ENCODE results near the gene RNF181.
"Not testable (repeated sequence)": the region's sequence is repeated elsewhere in the genome, so short reads cannot be mapped to it uniquely, and the experiment has no call there.

RNF181 gene

GRCh38 chr2:85557130-85557529 lies 38.4 kb upstream of the RNF181 start:
- no peak overlapping the region for H4K91ac ChIP-seq (ENCODE audit: low read length)
- no peak overlapping the region for H4K8ac ChIP-seq (ENCODE audit: low read length)
- DNase-seq, result no peak
- H3K18ac ChIP-seq (ENCODE audit: low read depth in 1 of 2, low read length in 2 of 2), result no peak overlapping the region
- no peak overlapping the region for H3K4me3 ChIP-seq (ENCODE audit: insufficient read depth in 1 of 2, low read depth in 1 of 2, low read length in 2 of 2)
- H2AFZ ChIP-seq (ENCODE audit: low read depth, low read length), result no peak overlapping the region
- H3K9ac ChIP-seq (ENCODE audit: low read length), result no peak overlapping the region
- 90% methylated on average over 4 of the region's 5 CpGs for WGBS
- H2BK120ac ChIP-seq (ENCODE audit: low read depth, low read length), result no peak overlapping the region
- no peak overlapping the region for H3K14ac ChIP-seq (ENCODE audit: low read length in 2 of 2)
- H3K4me1 ChIP-seq (ENCODE audit: control insufficient read depth, insufficient read depth, low read depth, low read length), result peaks cover 6% of the 10 kb centered on the region
- no peak overlapping the region for H2BK5ac ChIP-seq (ENCODE audit: low read depth, low read length, poor library complexity, severe bottlenecking)
- no peaks in the 10 kb centered on the region for H3K27me3 ChIP-seq (ENCODE audit: control insufficient read depth in 1 of 2, insufficient read depth in 1 of 2, low read length in 2 of 2)
- H2AK5ac ChIP-seq (ENCODE audit: low read length, severe bottlenecking), result no peak overlapping the region
- no peak overlapping the region for H3K23ac ChIP-seq (ENCODE audit: low read length in 2 of 2)
- H3K4ac ChIP-seq (ENCODE audit: low read depth in 1 of 2, low read length in 2 of 2), result no peak overlapping the region
- no peak overlapping the region for H3K27ac ChIP-seq (ENCODE audit: low read length, poor library complexity, severe bottlenecking)
- H3K36me3 ChIP-seq (ENCODE audit: control insufficient read depth in 1 of 2, insufficient read depth in 2 of 2, low read depth in 1 of 2, low read length in 2 of 2), result peaks cover 37 to 63% of the 10 kb centered on the region in 2 experiments
- H3K79me1 ChIP-seq (replicated peaks; ENCODE audit: low read length, poor library complexity, severe bottlenecking), result peaks cover 26% of the 10 kb centered on the region
- no peak overlapping the region for H2BK15ac ChIP-seq (ENCODE audit: low read depth, poor library complexity, severe bottlenecking)
- H3K4me2 ChIP-seq (ENCODE audit: low read length, poor library complexity, severe bottlenecking), result no peak overlapping the region
- no peak overlapping the region for H2BK12ac ChIP-seq (ENCODE audit: low read length in 2 of 2)
- H3K9me3 ChIP-seq (ENCODE audit: control insufficient read depth, low read length), result no peaks in the 10 kb centered on the region

DNA sequence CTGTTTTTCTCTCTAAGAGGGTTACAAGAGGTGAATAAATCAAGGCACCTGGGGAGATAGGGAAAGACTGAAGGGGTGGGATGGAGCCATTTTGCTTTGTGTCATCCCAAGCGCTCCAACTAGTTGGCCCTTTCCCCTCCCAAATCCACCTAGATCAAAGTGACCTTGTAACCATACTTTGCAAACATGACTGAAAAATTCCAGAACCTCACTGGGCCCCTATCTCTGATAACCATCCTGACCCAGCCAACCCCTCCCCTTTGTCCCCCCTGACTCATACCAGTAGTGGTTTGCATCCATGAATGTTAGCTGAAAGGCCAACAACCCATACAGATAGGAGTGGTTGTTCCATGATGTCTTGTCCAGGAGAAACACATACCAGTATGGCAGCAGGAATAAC lies 37.4 kb upstream of the RNF181 start:
- Histone ChIP-seq H2BK15ac (ENCODE audit: low read depth, poor library complexity, severe bottlenecking) (no peak overlapping the region), H3K4me1 (ENCODE audit: control insufficient read depth, insufficient read depth, low read depth, low read length) (peaks cover 6% of the 10 kb centered on the region), H4K91ac (ENCODE audit: low read length) (no peak overlapping the region), H3K79me1 (replicated peaks; ENCODE audit: low read length, poor library complexity, severe bottlenecking) (peaks cover 26% of the 10 kb centered on the region), H3K18ac (ENCODE audit: low read depth in 1 of 2, low read length in 2 of 2) (no peak overlapping the region), H2AFZ (ENCODE audit: low read depth, low read length) (no peak overlapping the region), H3K27ac (ENCODE audit: low read length, poor library complexity, severe bottlenecking) (no peak overlapping the region), H3K9ac (ENCODE audit: low read length) (no peak overlapping the region), H4K8ac (ENCODE audit: low read length) (no peak overlapping the region), H2AK5ac (ENCODE audit: low read length, severe bottlenecking) (no peak overlapping the region), H3K36me3 (ENCODE audit: control insufficient read depth in 1 of 2, insufficient read depth in 2 of 2, low read depth in 1 of 2, low read length in 2 of 2) (peaks cover 28 to 53% of the 10 kb centered on the region in 2 experiments), H3K4me2 (ENCODE audit: low read length, poor library complexity, severe bottlenecking) (no peak overlapping the region), H2BK12ac (ENCODE audit: low read length in 2 of 2) (no peak overlapping the region), H3K23ac (ENCODE audit: low read length in 2 of 2) (no peak overlapping the region), H3K9me3 (ENCODE audit: control insufficient read depth, low read length) (no peaks in the 10 kb centered on the region), H3K14ac (ENCODE audit: low read length in 2 of 2) (no peak overlapping the region), H3K27me3 (ENCODE audit: control insufficient read depth in 1 of 2, insufficient read depth in 1 of 2, low read length in 2 of 2) (no peaks in the 10 kb centered on the region), H2BK5ac (ENCODE audit: low read depth, low read length, poor library complexity, severe bottlenecking) (no peak overlapping the region), H3K4me3 (ENCODE audit: insufficient read depth in 1 of 2, low read depth in 1 of 2, low read length in 2 of 2) (no peak overlapping the region), H3K4ac (ENCODE audit: low read depth in 1 of 2, low read length in 2 of 2) (no peak overlapping the region), H2BK120ac (ENCODE audit: low read depth, low read length) (no peak overlapping the region)
- no peak for DNase-seq
- WGBS, result 100% methylated on average over 1 of the region's 1 CpG

DNA sequence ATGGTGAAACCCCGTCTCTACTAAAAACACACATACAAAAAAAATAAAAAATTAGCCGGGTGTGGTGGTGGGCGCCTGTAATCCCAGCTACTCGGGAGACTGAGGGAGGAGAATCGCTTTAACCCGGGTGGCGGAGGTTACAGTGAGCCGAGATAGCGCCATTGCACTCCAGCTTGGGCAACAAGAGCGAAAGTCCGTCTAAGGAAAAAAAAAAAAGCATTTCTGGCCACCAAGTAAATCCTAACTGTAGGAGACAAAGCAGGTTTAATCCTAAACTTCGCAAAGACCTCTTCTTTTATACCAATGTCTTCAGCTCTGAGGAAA lies 35.2 kb upstream of the RNF181 start:
- H4K8ac ChIP-seq (ENCODE audit: low read length); H2BK5ac ChIP-seq (ENCODE audit: low read depth, low read length, poor library complexity, severe bottlenecking); H2BK12ac ChIP-seq (ENCODE audit: low read length in 2 of 2); H2BK15ac ChIP-seq (ENCODE audit: low read depth, poor library complexity, severe bottlenecking); H4K91ac ChIP-seq (ENCODE audit: low read length); H3K4me1 ChIP-seq (ENCODE audit: control insufficient read depth, insufficient read depth, low read depth, low read length); H3K18ac ChIP-seq (ENCODE audit: low read depth in 1 of 2, low read length in 2 of 2); H3K9me3 ChIP-seq (ENCODE audit: control insufficient read depth, low read length); H3K23ac ChIP-seq (ENCODE audit: low read length in 2 of 2); DNase-seq; H2BK120ac ChIP-seq (ENCODE audit: low read depth, low read length); H3K4ac ChIP-seq (ENCODE audit: low read depth in 1 of 2, low read length in 2 of 2); H2AFZ ChIP-seq (ENCODE audit: low read depth, low read length); H3K14ac ChIP-seq (ENCODE audit: low read length in 2 of 2); H2AK5ac ChIP-seq (ENCODE audit: low read length, severe bottlenecking); H3K27ac ChIP-seq (ENCODE audit: low read length, poor library complexity, severe bottlenecking); H3K27me3 ChIP-seq (ENCODE audit: control insufficient read depth in 1 of 2, insufficient read depth in 1 of 2, low read length in 2 of 2): not testable (repeated sequence)
- 86% methylated on average over 12 of the region's 12 CpGs for whole genome bisulfite sequencing
- H3K4me2 ChIP-seq (ENCODE audit: low read length, poor library complexity, severe bottlenecking), result peak overlapping the region; percentile 90
- H3K4me3 ChIP-seq (ENCODE audit: insufficient read depth in 1 of 2, low read depth in 1 of 2, low read length in 2 of 2), result peak overlapping the region; percentile 86 to 95
- H3K36me3 ChIP-seq (ENCODE audit: control insufficient read depth in 1 of 2, insufficient read depth in 2 of 2, low read depth in 1 of 2, low read length in 2 of 2), result peaks cover 11 to 33% of the 10 kb centered on the region in 2 experiments
- H3K79me1 ChIP-seq (replicated peaks; ENCODE audit: low read length, poor library complexity, severe bottlenecking), result peaks cover 19% of the 10 kb centered on the region
- peak overlapping the region; percentile 96 for H3K9ac ChIP-seq (ENCODE audit: low read length)

DNA sequence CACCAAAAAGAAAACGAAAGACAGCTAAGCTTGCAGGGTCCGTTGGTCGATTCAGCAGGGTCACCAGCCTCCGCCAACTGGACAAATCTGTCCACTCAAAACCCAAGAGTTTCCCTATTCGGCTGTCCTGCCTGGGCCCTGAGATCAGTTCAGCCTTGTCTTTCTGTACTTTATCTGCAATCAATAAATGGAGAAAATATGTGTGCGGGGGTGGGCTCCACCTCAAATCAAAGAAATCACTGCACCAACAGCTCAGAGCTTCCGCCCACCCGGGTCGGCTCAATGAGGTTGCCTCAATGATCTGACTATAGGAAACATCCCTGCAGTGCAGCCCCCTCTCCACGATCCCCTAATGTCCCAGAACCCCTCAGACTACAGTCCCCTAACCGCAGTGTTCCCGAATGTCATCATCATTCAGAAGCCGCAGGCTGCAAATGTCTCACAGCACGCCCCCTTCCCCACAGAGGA lies 34.7 kb upstream of the RNF181 start:
- H2BK15ac ChIP-seq (ENCODE audit: low read depth, poor library complexity, severe bottlenecking), result no peak overlapping the region
- H3K4me2 ChIP-seq (ENCODE audit: low read length, poor library complexity, severe bottlenecking), result peak overlapping the region; percentile 90
- no peaks in the 10 kb centered on the region for H3K27me3 ChIP-seq (ENCODE audit: control insufficient read depth in 1 of 2, insufficient read depth in 1 of 2, low read length in 2 of 2)
- H2BK120ac ChIP-seq (ENCODE audit: low read depth, low read length), result peak overlapping the region; percentile 77
- peaks cover 11 to 28% of the 10 kb centered on the region in 2 experiments for H3K36me3 ChIP-seq (ENCODE audit: control insufficient read depth in 1 of 2, insufficient read depth in 2 of 2, low read depth in 1 of 2, low read length in 2 of 2)
- H3K9ac ChIP-seq (ENCODE audit: low read length), result peak overlapping the region; percentile 96
- H2BK5ac ChIP-seq (ENCODE audit: low read depth, low read length, poor library complexity, severe bottlenecking), result no peak overlapping the region
- H3K4me3 ChIP-seq (ENCODE audit: insufficient read depth in 1 of 2, low read depth in 1 of 2, low read length in 2 of 2), result peak overlapping the region; percentile 86 to 95
- H3K9me3 ChIP-seq (ENCODE audit: control insufficient read depth, low read length), result no peaks in the 10 kb centered on the region
- no peak for DNase-seq
- peaks cover 19% of the 10 kb centered on the region for H3K79me1 ChIP-seq (replicated peaks; ENCODE audit: low read length, poor library complexity, severe bottlenecking)
- H3K23ac ChIP-seq (ENCODE audit: low read length in 2 of 2), result no peak overlapping the region
- H4K8ac ChIP-seq (ENCODE audit: low read length), result no peak overlapping the region
- no peak overlapping the region for H2AFZ ChIP-seq (ENCODE audit: low read depth, low read length)
- peaks cover 6% of the 10 kb centered on the region for H3K4me1 ChIP-seq (ENCODE audit: control insufficient read depth, insufficient read depth, low read depth, low read length)
- peak overlapping the region in 1 of 2 experiments; percentile 44 for H3K4ac ChIP-seq (ENCODE audit: low read depth in 1 of 2, low read length in 2 of 2)
- no peak overlapping the region for H4K91ac ChIP-seq (ENCODE audit: low read length)
- H3K27ac ChIP-seq (ENCODE audit: low read length, poor library complexity, severe bottlenecking), result no peak overlapping the region
- 11% methylated on average over 13 of the region's 14 CpGs for WGBS
- H3K18ac ChIP-seq (ENCODE audit: low read depth in 1 of 2, low read length in 2 of 2), result peak overlapping the region in 1 of 2 experiments; percentile 5
- no peak overlapping the region for H2BK12ac ChIP-seq (ENCODE audit: low read length in 2 of 2)
- no peak overlapping the region for H2AK5ac ChIP-seq (ENCODE audit: low read length, severe bottlenecking)
- H3K14ac ChIP-seq (ENCODE audit: low read length in 2 of 2), result no peak overlapping the region
